GM12878 (cell line): Measurements from ENCODE around the gene SPRED2. TPM values are rescaled to one million over a fixed set of nuclear protein-coding genes. Genes with fewer than 3 reads are reported as not detected.

Experiments used
- ATAC-seq: fragments of 200-7000 bp; cut with Tn5 transposase; 3 replicates; pipeline ENCODE4 v1.9.1; 2020; ENCODE audit warnings: mild to moderate bottlenecking, moderate library complexity
- BruUV-seq: library from RNA; stranded (reverse); fragments of 400-500 nt; replicated peaks from 2 replicates; lab custom pipeline; 2021; lab: Mats Ljungman, UMichigan
- CTCF ChIA-PET: fragments of 300-600 bp; sonication (Branson Sonifier 250); formaldehyde crosslinking; extraction: SDS; loops from one replicate; lab custom pipeline; 2021; ENCODE audit warnings: inconsistent platforms; lab: Yijun Ruan, JAX
- POLR2A ChIA-PET: fragments of 350-600 bp; formaldehyde crosslinking; extraction: SDS; loops from one replicate; lab custom pipeline; 2021; ENCODE audit warnings: inconsistent platforms; lab: Charles Lee
- RAD21 ChIA-PET: fragments of 300-600 bp; sonication (Branson Sonifier 250); formaldehyde crosslinking; loops from one replicate; lab custom pipeline; 2023; ENCODE audit warnings: antibody characterized with exemption; ENCODE audit not compliant: unreplicated experiment; lab: Charles Lee
- SMC1A ChIA-PET: fragments of 300-600 bp; sonication (Branson Sonifier 250); formaldehyde crosslinking; loops from one replicate; lab custom pipeline; 2023; ENCODE audit not compliant: unreplicated experiment, uncharacterized antibody; lab: Charles Lee
- DNase-seq: peaks from one replicate; pipeline ENCODE4 v3.0.0-alpha.2; 2011; ENCODE audit warnings: low read depth, low spot score
- FAIRE-seq: peaks from 3 replicates; lab custom pipeline; 2011; peaks lifted over from hg19 to GRCh38; lab: Jason Lieb, UNC
- H2AFZ ChIP-seq: 2 replicates; pipeline ENCODE4 v1.6.0; 2011; ENCODE audit warnings: low read depth, low read length, control low read depth; ENCODE audit not compliant: control insufficient read depth
- H3K27ac ChIP-seq: 2 replicates; pipeline ENCODE4 v1.5.1; 2011; ENCODE audit warnings: control low read depth; ENCODE audit not compliant: control insufficient read depth, insufficient read depth
- H3K27me3 ChIP-seq, 2 experiments: replicated peaks in 1 of 2; 2 replicates each; pipeline versions ENCODE4 v1.6.0 to v1.6.1; 2011; ENCODE audit warnings: low read length in 1 of 2; ENCODE audit not compliant: control insufficient read depth in 2 of 2, insufficient read depth in 2 of 2
- H3K36me3 ChIP-seq, 2 experiments: 2 replicates each; pipeline ENCODE4 v1.5.1; 2011; ENCODE audit warnings: low read length in 1 of 2; ENCODE audit not compliant: control insufficient read depth in 2 of 2, insufficient read depth in 2 of 2
- H3K4me1 ChIP-seq: 2 replicates; pipeline ENCODE4 v1.6.1; 2011; ENCODE audit warnings: mild to moderate bottlenecking, low read length, moderate library complexity, mixed read lengths; ENCODE audit not compliant: control insufficient read depth, insufficient read depth
- H3K4me2 ChIP-seq: 2 replicates; pipeline ENCODE4 v1.6.0; 2011; ENCODE audit warnings: control low read depth; ENCODE audit not compliant: control insufficient read depth, insufficient read depth
- H3K4me3 ChIP-seq: fragments of 200-600 bp; sonication (generic); 2 replicates; pipeline ENCODE4 v1.5.1; 2016
- H3K79me2 ChIP-seq: 2 replicates; pipeline ENCODE4 v1.6.0; 2011; ENCODE audit warnings: low read length; ENCODE audit not compliant: control insufficient read depth, insufficient read depth
- H3K9ac ChIP-seq: 2 replicates; pipeline ENCODE4 v1.8.0; 2011; ENCODE audit warnings: low read length, control low read depth, mixed read lengths; ENCODE audit not compliant: control insufficient read depth, insufficient read depth
- H3K9me3 ChIP-seq: replicated peaks from 3 replicates; pipeline ENCODE4 v1.5.1; 2011; ENCODE audit warnings: mild to moderate bottlenecking, low read length; ENCODE audit not compliant: control insufficient read depth, insufficient read depth
- H4K20me1 ChIP-seq: 2 replicates; pipeline ENCODE4 v1.6.0; 2011; ENCODE audit not compliant: control insufficient read depth, insufficient read depth
- ATF3 ChIP-seq: IDR thresholded peaks from 2 replicates; pipeline ENCODE4 v1.6.1; 2011; ENCODE audit warnings: low read depth, mild to moderate bottlenecking, low read length, moderate library complexity, borderline replicate concordance; ENCODE audit errors: extremely low read depth
- CREB1 ChIP-seq: IDR thresholded peaks from 2 replicates; pipeline ENCODE4 v1.6.1; 2012; ENCODE audit warnings: low read depth, mild to moderate bottlenecking, inconsistent platforms
- CTCF ChIP-seq, 3 experiments: IDR thresholded peaks in 2 of 3; conservative IDR thresholded peaks in 1 of 3; 2 replicates each; pipeline ENCODE4 v1.5.1; 2011; ENCODE audit warnings: low read depth in 3 of 3, low read length in 3 of 3, mild to moderate bottlenecking in 3 of 3, control low read depth in 2 of 3, moderate library complexity in 2 of 3, inconsistent platforms in 1 of 3, mixed read lengths in 1 of 3; ENCODE audit not compliant: control insufficient read depth in 2 of 3, insufficient read depth in 1 of 3; ENCODE audit errors: extremely low read depth in 1 of 3
- E2F4 ChIP-seq: IDR thresholded peaks from 2 replicates; pipeline ENCODE4 v1.6.1; 2012; ENCODE audit warnings: low read depth, low read length, improper control_type of control experiment
- FOXK2 ChIP-seq: fragments of 450-650 bp; IDR thresholded peaks from 2 replicates; pipeline ENCODE4 v1.6.1; 2017; ENCODE audit warnings: mild to moderate bottlenecking, moderate library complexity
- MEF2A ChIP-seq: IDR thresholded peaks from 2 replicates; pipeline ENCODE4 v1.6.1; 2011; ENCODE audit warnings: low read depth, mild to moderate bottlenecking, low read length, moderate library complexity; ENCODE audit not compliant: insufficient read depth
- MEF2B ChIP-seq: fragments of 450-650 bp; IDR thresholded peaks from 2 replicates; pipeline ENCODE4 v1.6.1; 2018; ENCODE audit warnings: mild to moderate bottlenecking, moderate library complexity; ENCODE audit not compliant: partially characterized antibody, poor library complexity, severe bottlenecking
- SMAD1 ChIP-seq: fragments of 450-650 bp; IDR thresholded peaks from 2 replicates; pipeline ENCODE4 v1.6.1; 2018; ENCODE audit warnings: mild to moderate bottlenecking, low read depth; ENCODE audit not compliant: partially characterized antibody
- SPI1 ChIP-seq: IDR thresholded peaks from 2 replicates; pipeline ENCODE4 v1.6.1; 2011; ENCODE audit warnings: low read depth, mild to moderate bottlenecking, low read length, moderate library complexity, borderline replicate concordance; ENCODE audit not compliant: insufficient read depth
- USF1 ChIP-seq: IDR thresholded peaks from 2 replicates; pipeline ENCODE4 v1.6.1; 2011; ENCODE audit warnings: borderline replicate concordance, low read depth, mild to moderate bottlenecking, moderate library complexity, mixed read lengths, low read length; ENCODE audit not compliant: insufficient read depth; ENCODE audit errors: extremely low read length
- ZBTB40 ChIP-seq: fragments of 450-650 bp; IDR thresholded peaks from 2 replicates; pipeline ENCODE4 v1.6.1; 2016; ENCODE audit warnings: mild to moderate bottlenecking, moderate library complexity, borderline replicate concordance
- WGBS: methylation state at CpG from one replicate; pipeline ENCODE4 v1.1.6; 2016; ENCODE audit warnings: low lambda C conversion rate; ENCODE audit not compliant: insufficient replicate concordance, insufficient coverage; ENCODE audit errors: missing lambda C conversion rate; 5-methylcytosine and 5-hydroxymethylcytosine counted together
- in situ Hi-C: fragments of 300-500 bp; cut with MboI; formaldehyde crosslinking; loops from 9 replicates; pipeline ENCODE4 v1.14.3; 2018; ENCODE audit warnings: mixed read lengths
- intact Hi-C: fragments of 100-400 bp; cut with micrococcal nuclease; formaldehyde crosslinking; loops from one replicate; pipeline ENCODE4 v1.14.2; 2022; ENCODE audit not compliant: unreplicated experiment
- polyA plus RNA-seq, 11 experiments: library from polyadenylated mRNA; depleted of rRNA in 4 of 11; unstranded in 6 of 11; stranded (reverse) in 5 of 11; fragments of >200 nt; fragmentation: Nextera tagmentation in 4 of 11; fragmentation: Illumina TruSeq in 1 of 11; extraction: Ambion mirVana in 4 of 11; extraction: Trizol in 1 of 11; gene quantifications; 1 replicate in 1 of 11; 2 replicates in 10 of 11; pipeline versions ENCODE4 v1.2.1 to v1.2.3, GENCODE V29; 2011 to 2016; ENCODE audit warnings: inconsistent platforms in 2 of 11, missing spikeins in 2 of 11, low read depth in 1 of 11
- total RNA-seq, 4 experiments: library from RNA; depleted of rRNA in 3 of 4; stranded (reverse); fragments of >200 nt in 3 of 4; fragmentation: Illumina TruSeq in 1 of 4; extraction: Trizol in 1 of 4; gene quantifications; 2 replicates each; pipeline versions ENCODE4 v1.2.1 to v1.2.3, GENCODE V29; 2013 to 2021

The SPRED2 gene
- total and polyA plus RNA-seq, 10 of the 15 experiments (the other 5 are each of a cell fraction or from before 2014, with no cell fraction given) = 3.0 to 23.9 (median 9.7) TPM

GRCh38 chr2:65320042-65320725 lies 112.2 kb downstream of the SPRED2 start:
- in situ Hi-C loops = no loop called here
- H3K4me2 ChIP-seq = peak overlapping the region; percentile 39; the same call in 1 of the 2 replicates
- SMC1A ChIA-PET = interaction anchor here (0.6 to 3.7 kb wide), 23 partner anchors 9 to 171 kb away, joined by 3 to 29 read pairs (median 5); no protein-coding TSS in a partner anchor
- FAIRE-seq = peak; percentile 49
- H3K4me3 ChIP-seq = no peak overlapping the region
- H4K20me1 ChIP-seq = no peaks in the 10 kb centered on the region
- no TSS peak for BruUV-seq
- 20% methylated on average over 9 of the region's 9 CpGs for WGBS
- H3K36me3 ChIP-seq = no peaks in the 10 kb centered on the region; a peak in 1 of 4 replicates
- CTCF ChIA-PET = interaction anchor here (0.9 to 1.9 kb wide), 9 partner anchors 18 to 112 kb away, joined by 3 to 10 read pairs (median 4); partner anchors contain the start of gene SPRED2
- POLR2A ChIA-PET = interaction anchor here (0.6 to 1.5 kb wide), 4 partner anchors 31 to 93 kb away, joined by 3 to 10 read pairs (median 4); partner anchors contain the start of gene ACTR2
- intact Hi-C loops = loop anchor here (2.0 to 5.0 kb wide), 2 partner anchors 69 to 117 kb away; no protein-coding TSS in a partner anchor
- peak overlapping the region; percentile 1; the same call in 1 of the 2 replicates for H2AFZ ChIP-seq
- RAD21 ChIA-PET = interaction anchor here (0.6 to 3.8 kb wide), 16 partner anchors 19 to 256 kb away, joined by 3 to 17 read pairs (median 4); no protein-coding TSS in a partner anchor
- peaks cover 36% of the 10 kb centered on the region for H3K4me1 ChIP-seq
- DNase-seq = peak; percentile 30
- H3K9ac ChIP-seq = no peak overlapping the region
- ATAC-seq = peak; percentile 84
- H3K9me3 ChIP-seq = peaks cover 9% of the 10 kb centered on the region
- H3K79me2 ChIP-seq = no peaks in the 10 kb centered on the region
- H3K27me3 ChIP-seq = no peaks in the 10 kb centered on the region
- H3K27ac ChIP-seq = peak overlapping the region; percentile 22
- no peak for TF ChIP-seq SPI1
- no peak for TF ChIP-seq SMAD1
- no peak for TF ChIP-seq E2F4
- no peak for TF ChIP-seq USF1
- no peak for TF ChIP-seq ZBTB40
- no peak for TF ChIP-seq MEF2B
- TF ChIP-seq CTCF (IDR thresholded peaks at IDR 0.05 in 2 of 3, conservative IDR thresholded peaks at IDR 0.05 in 1 of 3; ENCODE audit: control insufficient read depth in 2 of 3, extremely low read depth in 1 of 3, insufficient read depth in 1 of 3, low read depth in 3 of 3, low read length in 3 of 3) = peak; percentile 22 to 47 (median 42); a peak in 5 of 6 replicates
- peak; percentile 97 for TF ChIP-seq CREB1
- no peak for TF ChIP-seq MEF2A
- TF ChIP-seq FOXK2 = no peak
- TF ChIP-seq ATF3 = no peak
